ENCODE results near the gene NRSN2.

- no peak for TF ChIP-seq CTCF (IDR thresholded peaks at IDR 0.05; ENCODE audit: low read depth, low read length)
- peak; percentile 14; the same call in 1 of the 2 replicates for TF ChIP-seq MAX (IDR thresholded peaks at IDR 0.05; ENCODE audit: low read depth, low read length)
- peak; percentile 63 for TF ChIP-seq POLR2A (IDR thresholded peaks at IDR 0.05; ENCODE audit: extremely low read depth, insufficient read length)
- peak; percentile 23; the same call in 1 of the 2 replicates for TF ChIP-seq MYC (IDR thresholded peaks at IDR 0.05; ENCODE audit: low read depth, low read length)
These were observed 951 bp downstream of the NRSN2 start for GRCh38 chr20:347640-348484.

Data from NB4 (cell line).